NB4 (cell line): Measurements from ENCODE around the gene L3MBTL3.

ENCODE experiments used
- CTCF ChIP-seq: IDR thresholded peaks from one replicate; pipeline ENCODE4 v1.5.1; 2012; ENCODE audit warnings: low read depth, low read length
- MAX ChIP-seq: IDR thresholded peaks from 2 replicates; pipeline ENCODE4 v1.6.1; 2011; ENCODE audit warnings: low read depth, low read length
- MYC ChIP-seq: IDR thresholded peaks from 2 replicates; pipeline ENCODE4 v1.6.1; 2011; ENCODE audit warnings: low read depth, low read length
- POLR2A ChIP-seq: IDR thresholded peaks from 2 replicates; pipeline ENCODE4 v1.6.1; 2011; ENCODE audit warnings: mild to moderate bottlenecking; ENCODE audit not compliant: insufficient read length; ENCODE audit errors: extremely low read depth

DNA sequence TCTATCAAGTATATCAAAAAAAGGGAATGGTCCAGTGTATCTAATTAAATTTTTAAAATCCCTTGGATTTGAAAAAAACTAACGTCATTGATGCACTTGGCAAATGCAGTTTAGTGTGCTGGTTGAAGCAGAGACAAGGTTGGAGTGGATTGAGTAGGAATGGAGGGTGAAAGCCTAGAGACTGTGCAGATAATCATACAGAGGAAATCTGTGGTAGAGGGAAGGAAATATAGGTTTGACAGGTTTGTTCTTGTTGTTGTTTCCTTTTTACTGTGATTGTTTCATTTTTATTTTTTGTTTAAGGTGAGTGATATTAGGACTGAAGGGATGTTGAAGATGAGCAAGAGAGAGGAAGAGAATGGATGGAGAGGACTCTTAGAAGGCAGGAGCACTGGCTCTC is 29.0 kb upstream of the L3MBTL3 start:
- no peak for TF ChIP-seq CTCF
- TF ChIP-seq POLR2A: no peak
- no peak for TF ChIP-seq MAX
- TF ChIP-seq MYC: no peak
